DOHH2 (cell line): ENCODE measurements around the gene KIFBP.
"Not testable (repeated sequence)": the region's sequence is repeated elsewhere in the genome, so short reads cannot be mapped to it uniquely, and the experiment has no call there.

ENCODE experiments used
- H3F3A ChIP-seq: fragments of 200-600 bp; sonication (generic), shearing (Covaris generic); 2 replicates; pipeline ENCODE4 v1.6.0; 2016; ENCODE audit warnings: antibody characterized with exemption, mild to moderate bottlenecking; ENCODE audit not compliant: control insufficient read depth, insufficient read depth
- H3K27ac ChIP-seq: fragments of 200-600 bp; sonication (generic); 2 replicates; pipeline ENCODE4 v1.5.1; 2014; ENCODE audit warnings: low read depth, mild to moderate bottlenecking, low read length, moderate library complexity
- H3K27me3 ChIP-seq: fragments of 200-600 bp; sonication (generic); 2 replicates; pipeline ENCODE4 v1.6.1; 2014; ENCODE audit warnings: mild to moderate bottlenecking, low read length, mixed read lengths; ENCODE audit not compliant: control insufficient read depth
- H3K36me3 ChIP-seq: fragments of 200-600 bp; sonication (generic); 2 replicates; pipeline ENCODE4 v1.6.1; 2014; ENCODE audit warnings: mild to moderate bottlenecking, low read length, moderate library complexity, mixed read lengths; ENCODE audit not compliant: control insufficient read depth
- H3K4me1 ChIP-seq: fragments of 200-600 bp; sonication (generic); 2 replicates; pipeline ENCODE4 v1.6.1; 2014; ENCODE audit warnings: mild to moderate bottlenecking, low read length, mixed read lengths; ENCODE audit not compliant: control insufficient read depth
- H3K4me2 ChIP-seq: fragments of 200-600 bp; sonication (generic); 2 replicates; pipeline ENCODE4 v1.6.0; 2014; ENCODE audit warnings: mild to moderate bottlenecking, low read length, moderate library complexity
- H3K4me3 ChIP-seq: fragments of 200-600 bp; sonication (generic); 2 replicates; pipeline ENCODE4 v1.5.1; 2014; ENCODE audit warnings: mild to moderate bottlenecking, low read length, mixed read lengths
- H3K79me2 ChIP-seq: fragments of 200-600 bp; sonication (generic); 2 replicates; pipeline ENCODE4 v1.6.1; 2014; ENCODE audit warnings: mild to moderate bottlenecking, low read length, mixed read lengths; ENCODE audit not compliant: control insufficient read depth
- H3K9me2 ChIP-seq: fragments of 200-600 bp; sonication (generic); replicated peaks from 2 replicates; pipeline ENCODE4 v1.6.1; 2014; ENCODE audit warnings: mild to moderate bottlenecking, low read length, mixed read lengths; ENCODE audit not compliant: control insufficient read depth
- H3K9me3 ChIP-seq: fragments of 200-600 bp; sonication (generic); 2 replicates; pipeline ENCODE4 v1.6.1; 2014; ENCODE audit warnings: antibody characterized with exemption, low read length, mixed read lengths; ENCODE audit not compliant: control insufficient read depth, insufficient read depth
- H4K20me1 ChIP-seq: fragments of 200-600 bp; sonication (generic); 2 replicates; pipeline ENCODE4 v1.6.0; 2014; ENCODE audit warnings: low read depth, mild to moderate bottlenecking, antibody characterized with exemption, low read length, moderate library complexity; ENCODE audit not compliant: control insufficient read depth, insufficient read depth
- CTCF ChIP-seq: fragments of 200-600 bp; sonication (generic); IDR thresholded peaks from one replicate; pipeline ENCODE4 v1.5.1; 2014; ENCODE audit warnings: antibody characterized with exemption, mild to moderate bottlenecking, low read depth, low read length; ENCODE audit not compliant: poor library complexity, severe bottlenecking
- EZH2phosphoT487 ChIP-seq: fragments of 200-600 bp; sonication (generic); IDR thresholded peaks from 2 replicates; pipeline ENCODE4 v1.6.1; 2017; ENCODE audit warnings: borderline replicate concordance, mild to moderate bottlenecking, antibody characterized with exemption, low read length, moderate library complexity, mixed read lengths

KIFBP gene

GRCh38 chr10:68959695-68960527, 28.7 kb upstream of the KIFBP start:
- no peak for TF ChIP-seq EZH2phosphoT487
- no peak for TF ChIP-seq CTCF
- Histone ChIP-seq H3K36me3 (peaks cover 87% of the 10 kb centered on the region), H3K27me3 (no peaks in the 10 kb centered on the region), H3K27ac (no peak overlapping the region), H3K79me2 (peaks cover 95% of the 10 kb centered on the region), H3K9me3 (no peaks in the 10 kb centered on the region), H4K20me1 (peaks cover 35% of the 10 kb centered on the region), H3F3A (peaks cover 3% of the 10 kb centered on the region), H3K4me1 (peaks cover 23% of the 10 kb centered on the region), H3K9me2 (no peaks in the 10 kb centered on the region), H3K4me3 (peak overlapping the region; percentile 14; the same call in 1 of the 2 replicates), H3K4me2 (peak overlapping the region; percentile 59; the same call in 1 of the 2 replicates)

GRCh38 chr10:68963151-68963550, 25.5 kb upstream of the KIFBP start:
- peaks cover 19% of the 10 kb centered on the region for H3K4me1 ChIP-seq
- H3K9me3 ChIP-seq: no peaks in the 10 kb centered on the region
- H3K79me2 ChIP-seq: peaks cover 92% of the 10 kb centered on the region
- no peak overlapping the region for H3K4me3 ChIP-seq
- peaks cover 95% of the 10 kb centered on the region for H3K36me3 ChIP-seq
- no peak overlapping the region for H3K27ac ChIP-seq
- no peaks in the 10 kb centered on the region for H3K9me2 ChIP-seq
- peaks cover 30% of the 10 kb centered on the region for H4K20me1 ChIP-seq
- TF ChIP-seq CTCF: no peak
- no peak for TF ChIP-seq EZH2phosphoT487
- no peaks in the 10 kb centered on the region for H3F3A ChIP-seq
- no peak overlapping the region for H3K4me2 ChIP-seq
- H3K27me3 ChIP-seq: no peaks in the 10 kb centered on the region

- no peaks in the 10 kb centered on the region for H4K20me1 ChIP-seq
- peaks cover 52% of the 10 kb centered on the region for H3K79me2 ChIP-seq
Observed at GRCh38 chr10:68973975-68974374, 14.6 kb upstream of the KIFBP start.

GRCh38 chr10:68975936-68976473, 12.6 kb upstream of the KIFBP start:
- Histone ChIP-seq H3F3A (peaks cover 29% of the 10 kb centered on the region), H3K36me3 (peaks cover 97% of the 10 kb centered on the region), H3K79me2 (peaks cover 43% of the 10 kb centered on the region)
- not testable (repeated sequence) for H3K27ac ChIP-seq, H3K9me3 ChIP-seq, H3K4me1 ChIP-seq, H3K4me3 ChIP-seq, H3K4me2 ChIP-seq, H3K27me3 ChIP-seq, H3K9me2 ChIP-seq, H4K20me1 ChIP-seq

More at GRCh38 chr10:68973975-68974374, 14.6 kb upstream of the KIFBP start:
- H3K4me1 ChIP-seq: no peaks in the 10 kb centered on the region
- no peak overlapping the region for H3K4me2 ChIP-seq
- TF ChIP-seq CTCF: no peak
- TF ChIP-seq EZH2phosphoT487: no peak
- no peaks in the 10 kb centered on the region for H3K27me3 ChIP-seq
- peaks cover 24% of the 10 kb centered on the region for H3F3A ChIP-seq
- H3K36me3 ChIP-seq: peaks cover 98% of the 10 kb centered on the region
- no peaks in the 10 kb centered on the region for H3K9me3 ChIP-seq
- H3K27ac ChIP-seq: no peak overlapping the region
- no peak overlapping the region for H3K4me3 ChIP-seq
- no peaks in the 10 kb centered on the region for H3K9me2 ChIP-seq

GRCh38 chr10:68979738-68980137, 8.9 kb upstream of the KIFBP start:
- Histone ChIP-seq H3F3A (peaks cover 63% of the 10 kb centered on the region), H3K36me3 (peaks cover 98% of the 10 kb centered on the region), H3K79me2 (peaks cover 19% of the 10 kb centered on the region)
- not testable (repeated sequence) for H3K4me1 ChIP-seq, H4K20me1 ChIP-seq, H3K4me2 ChIP-seq, H3K27ac ChIP-seq, H3K9me3 ChIP-seq, H3K9me2 ChIP-seq, H3K27me3 ChIP-seq, H3K4me3 ChIP-seq
